IPS-15b (cell line): Measurements from ENCODE around the gene IL17RA.
"Not testable (repeated sequence)": the region's sequence is repeated elsewhere in the genome, so short reads cannot be mapped to it uniquely, and the experiment has no call there.

ENCODE experiments used
- H3K27me3 ChIP-seq: one replicate; pipeline ENCODE4 v1.6.1; 2013; ENCODE audit warnings: low read length; ENCODE audit not compliant: control insufficient read depth, insufficient read depth
- H3K36me3 ChIP-seq: one replicate; pipeline ENCODE4 v1.6.1; 2013; ENCODE audit warnings: low read length; ENCODE audit not compliant: control insufficient read depth, insufficient read depth
- H3K4me1 ChIP-seq: one replicate; pipeline ENCODE4 v1.6.1; 2013; ENCODE audit warnings: mild to moderate bottlenecking, low read length; ENCODE audit not compliant: control insufficient read depth, insufficient read depth
- H3K4me3 ChIP-seq: one replicate; pipeline ENCODE4 v1.5.1; 2013; ENCODE audit warnings: low read depth, low read length
- H3K9ac ChIP-seq: one replicate; pipeline ENCODE4 v1.6.1; 2013; ENCODE audit warnings: low read depth, mild to moderate bottlenecking, low read length
- H3K9me3 ChIP-seq: one replicate; pipeline ENCODE4 v1.6.1; 2013; ENCODE audit warnings: mild to moderate bottlenecking, low read length; ENCODE audit not compliant: control insufficient read depth, insufficient read depth

Gene IL17RA

GRCh38 chr22:17084554-17085276, at the start of gene IL17RA:
TSS of gene IL17RA (plus strand) at chr22:17085000. CDS start at chr22:17085092, 92 bp downstream.
- peak within 1 kb of the TSS; percentile 61 for H3K4me3 ChIP-seq
- H3K4me1 ChIP-seq, result peaks cover 3% of the 10 kb centered on the region
- no peak within 1 kb of the TSS for H3K9ac ChIP-seq

GRCh38 chr22:17035246-17035645, 49.6 kb upstream of the IL17RA start:
- H3K9me3 ChIP-seq, result no peaks in the 10 kb centered on the region
- no peaks in the 10 kb centered on the region for H3K36me3 ChIP-seq
- H3K4me1 ChIP-seq, result no peaks in the 10 kb centered on the region
- peaks cover 3% of the 10 kb centered on the region for H3K27me3 ChIP-seq
- H3K4me3 ChIP-seq, result no peak overlapping the region
- H3K9ac ChIP-seq, result no peak overlapping the region

More at GRCh38 chr22:17084554-17085276, at the start of gene IL17RA:
- no peaks in the 10 kb centered on the region for H3K36me3 ChIP-seq
- no peaks in the 10 kb centered on the region for H3K9me3 ChIP-seq
- peaks cover 29% of the 10 kb centered on the region for H3K27me3 ChIP-seq

GRCh38 chr22:17035976-17036841, 48.6 kb upstream of the IL17RA start:
- not testable (repeated sequence) for H3K4me3 ChIP-seq, H3K4me1 ChIP-seq, H3K9ac ChIP-seq, H3K9me3 ChIP-seq, H3K27me3 ChIP-seq, H3K36me3 ChIP-seq

- not testable (repeated sequence) for H3K9ac ChIP-seq, H3K9me3 ChIP-seq, H3K4me1 ChIP-seq, H3K4me3 ChIP-seq, H3K27me3 ChIP-seq, H3K36me3 ChIP-seq
Measured at GRCh38 chr22:17036842-17037711, 47.7 kb upstream of the IL17RA start.

GRCh38 chr22:17043521-17043920, 41.3 kb upstream of the IL17RA start:
- Histone ChIP-seq H3K9me3 (no peaks in the 10 kb centered on the region), H3K27me3 (peaks cover 4% of the 10 kb centered on the region), H3K4me1 (no peaks in the 10 kb centered on the region), H3K36me3 (no peaks in the 10 kb centered on the region), H3K9ac (no peak overlapping the region), H3K4me3 (no peak overlapping the region)

GRCh38 chr22:17046566-17047348, 38.0 kb upstream of the IL17RA start:
- Histone ChIP-seq H3K9me3 (no peaks in the 10 kb centered on the region), H3K27me3 (peaks cover 4% of the 10 kb centered on the region), H3K36me3 (no peaks in the 10 kb centered on the region), H3K9ac (no peak overlapping the region), H3K4me1 (no peaks in the 10 kb centered on the region), H3K4me3 (no peak overlapping the region)

GRCh38 chr22:17047656-17048055, 37.1 kb upstream of the IL17RA start:
- no peaks in the 10 kb centered on the region for H3K36me3 ChIP-seq
- H3K9ac ChIP-seq, result no peak overlapping the region
- H3K9me3 ChIP-seq, result no peaks in the 10 kb centered on the region
- H3K4me3 ChIP-seq, result no peak overlapping the region
- H3K4me1 ChIP-seq, result no peaks in the 10 kb centered on the region
- peaks cover 4% of the 10 kb centered on the region for H3K27me3 ChIP-seq

- Histone ChIP-seq H3K9ac (no peak overlapping the region), H3K4me3 (no peak overlapping the region), H3K4me1 (no peaks in the 10 kb centered on the region), H3K36me3 (no peaks in the 10 kb centered on the region), H3K27me3 (peaks cover 2% of the 10 kb centered on the region), H3K9me3 (no peaks in the 10 kb centered on the region)
Measured at GRCh38 chr22:17056058-17056457, 28.7 kb upstream of the IL17RA start.

GRCh38 chr22:17056807-17057206, 28.0 kb upstream of the IL17RA start:
- no peaks in the 10 kb centered on the region for H3K4me1 ChIP-seq
- H3K9ac ChIP-seq, result no peak overlapping the region
- no peak overlapping the region for H3K4me3 ChIP-seq
- no peaks in the 10 kb centered on the region for H3K9me3 ChIP-seq
- H3K27me3 ChIP-seq, result peaks cover 2% of the 10 kb centered on the region
- H3K36me3 ChIP-seq, result no peaks in the 10 kb centered on the region

GRCh38 chr22:17057959-17058814, 26.6 kb upstream of the IL17RA start:
- Histone ChIP-seq H3K9me3 (no peaks in the 10 kb centered on the region), H3K9ac (no peak overlapping the region), H3K4me1 (no peaks in the 10 kb centered on the region), H3K27me3 (peaks cover 2% of the 10 kb centered on the region), H3K36me3 (no peaks in the 10 kb centered on the region), H3K4me3 (no peak overlapping the region)
